ENCODE results near the gene TSPYL4.

The TSPYL4 gene

GRCh38 chr6:116277124-116277523 is 23.2 kb upstream of the TSPYL4 start:
- in situ Hi-C loops (cut with MboI; ENCODE audit: low sequenced_read_pairs), result no loop called here

GRCh38 chr6:116271149-116271708 is 17.4 kb upstream of the TSPYL4 start:
- in situ Hi-C loops (cut with MboI; ENCODE audit: low sequenced_read_pairs), result loop anchor here (25.0 kb wide), 2 partner anchors 291 to 391 kb away; partner anchors contain the start of genes CALHM4, RWDD1 and ZUP1

- in situ Hi-C loops (cut with MboI; ENCODE audit: low sequenced_read_pairs), result loop anchor here (25.0 kb wide), 2 partner anchors 294 to 394 kb away; partner anchors contain the start of genes CALHM4, RWDD1 and ZUP1
These were observed 14.9 kb upstream of the TSPYL4 start for GRCh38 chr6:116268589-116269293.

- in situ Hi-C loops (cut with MboI; ENCODE audit: low sequenced_read_pairs), result loop anchor here (25.0 kb wide), 2 partner anchors 294 to 394 kb away; partner anchors contain the start of genes CALHM4, RWDD1 and ZUP1
These were observed 14.1 kb upstream of the TSPYL4 start for GRCh38 chr6:116267836-116268588.

- in situ Hi-C loops (cut with MboI; ENCODE audit: low sequenced_read_pairs), result loop anchor here (25.0 kb wide), 2 partner anchors 295 to 395 kb away; partner anchors contain the start of genes CALHM4, RWDD1 and ZUP1
These were observed 12.9 kb upstream of the TSPYL4 start for GRCh38 chr6:116266803-116267202.

GRCh38 chr6:116265041-116265829 is 11.4 kb upstream of the TSPYL4 start:
- in situ Hi-C loops (cut with MboI; ENCODE audit: low sequenced_read_pairs), result loop anchor here (25.0 kb wide), 2 partner anchors 297 to 397 kb away; partner anchors contain the start of genes CALHM4, RWDD1 and ZUP1

- in situ Hi-C loops (cut with MboI; ENCODE audit: low sequenced_read_pairs), result loop anchor here (25.0 kb wide), 2 partner anchors 299 to 399 kb away; partner anchors contain the start of genes CALHM4, RWDD1 and ZUP1
These were observed 9.5 kb upstream of the TSPYL4 start for GRCh38 chr6:116263353-116263752.

- in situ Hi-C loops (cut with MboI; ENCODE audit: low sequenced_read_pairs), result loop anchor here (25.0 kb wide), 2 partner anchors 304 to 404 kb away; partner anchors contain the start of genes CALHM4, RWDD1 and ZUP1
These were observed 4.6 kb upstream of the TSPYL4 start for GRCh38 chr6:116258520-116258919.

GRCh38 chr6:116256694-116257093 is 2.8 kb upstream of the TSPYL4 start:
- in situ Hi-C loops (cut with MboI; ENCODE audit: low sequenced_read_pairs), result loop anchor here (25.0 kb wide), 2 partner anchors 306 to 406 kb away; partner anchors contain the start of genes CALHM4, RWDD1 and ZUP1

- in situ Hi-C loops (cut with MboI; ENCODE audit: low sequenced_read_pairs), result loop anchor here (25.0 kb wide), 2 partner anchors 307 to 407 kb away; partner anchors contain the start of genes CALHM4, RWDD1 and ZUP1
These were observed 1.4 kb upstream of the TSPYL4 start for GRCh38 chr6:116255246-116255800.

- in situ Hi-C loops (cut with MboI; ENCODE audit: low sequenced_read_pairs), result loop anchor here (25.0 kb wide), 2 partner anchors 308 to 408 kb away; partner anchors contain the start of genes CALHM4, RWDD1 and ZUP1
These were observed 602 bp upstream of the TSPYL4 start for GRCh38 chr6:116254297-116255056.

GRCh38 chr6:116253188-116253504 is 729 bp downstream of the TSPYL4 start:
- in situ Hi-C loops (cut with MboI; ENCODE audit: low sequenced_read_pairs), result loop anchor here (25.0 kb wide), 2 partner anchors 309 to 409 kb away; partner anchors contain the start of genes CALHM4, RWDD1 and ZUP1

- in situ Hi-C loops (cut with MboI; ENCODE audit: low sequenced_read_pairs), result loop anchor here (25.0 kb wide), 2 partner anchors 311 to 411 kb away; partner anchors contain the start of genes CALHM4, RWDD1 and ZUP1
These were observed 2.1 kb downstream of the TSPYL4 start for GRCh38 chr6:116251568-116252384.

- in situ Hi-C loops (cut with MboI; ENCODE audit: low sequenced_read_pairs), result no loop called here
These were observed 5.3 kb downstream of the TSPYL4 start for GRCh38 chr6:116248577-116248976.

- in situ Hi-C loops (cut with MboI; ENCODE audit: low sequenced_read_pairs), result no loop called here
These were observed 6.6 kb downstream of the TSPYL4 start for GRCh38 chr6:116247285-116247684.

GRCh38 chr6:116246089-116246488 is 7.8 kb downstream of the TSPYL4 start:
- in situ Hi-C loops (cut with MboI; ENCODE audit: low sequenced_read_pairs), result no loop called here

GRCh38 chr6:116244284-116244683 is 9.6 kb downstream of the TSPYL4 start:
- in situ Hi-C loops (cut with MboI; ENCODE audit: low sequenced_read_pairs), result no loop called here

GRCh38 chr6:116239856-116240255 is 14.0 kb downstream of the TSPYL4 start:
- in situ Hi-C loops (cut with MboI; ENCODE audit: low sequenced_read_pairs), result no loop called here
